GM18519 (cell line): ENCODE data around the gene TMEM132C.

ENCODE experiments used
- ATAC-seq: cut with Tn5 transposase; IDR thresholded peaks from one replicate; pipeline ENCODE4 v1.9.1; 2021; ENCODE audit warnings: mild to moderate bottlenecking, moderate library complexity; ENCODE audit not compliant: unreplicated experiment, low FRiP score

TMEM132C gene

DNA sequence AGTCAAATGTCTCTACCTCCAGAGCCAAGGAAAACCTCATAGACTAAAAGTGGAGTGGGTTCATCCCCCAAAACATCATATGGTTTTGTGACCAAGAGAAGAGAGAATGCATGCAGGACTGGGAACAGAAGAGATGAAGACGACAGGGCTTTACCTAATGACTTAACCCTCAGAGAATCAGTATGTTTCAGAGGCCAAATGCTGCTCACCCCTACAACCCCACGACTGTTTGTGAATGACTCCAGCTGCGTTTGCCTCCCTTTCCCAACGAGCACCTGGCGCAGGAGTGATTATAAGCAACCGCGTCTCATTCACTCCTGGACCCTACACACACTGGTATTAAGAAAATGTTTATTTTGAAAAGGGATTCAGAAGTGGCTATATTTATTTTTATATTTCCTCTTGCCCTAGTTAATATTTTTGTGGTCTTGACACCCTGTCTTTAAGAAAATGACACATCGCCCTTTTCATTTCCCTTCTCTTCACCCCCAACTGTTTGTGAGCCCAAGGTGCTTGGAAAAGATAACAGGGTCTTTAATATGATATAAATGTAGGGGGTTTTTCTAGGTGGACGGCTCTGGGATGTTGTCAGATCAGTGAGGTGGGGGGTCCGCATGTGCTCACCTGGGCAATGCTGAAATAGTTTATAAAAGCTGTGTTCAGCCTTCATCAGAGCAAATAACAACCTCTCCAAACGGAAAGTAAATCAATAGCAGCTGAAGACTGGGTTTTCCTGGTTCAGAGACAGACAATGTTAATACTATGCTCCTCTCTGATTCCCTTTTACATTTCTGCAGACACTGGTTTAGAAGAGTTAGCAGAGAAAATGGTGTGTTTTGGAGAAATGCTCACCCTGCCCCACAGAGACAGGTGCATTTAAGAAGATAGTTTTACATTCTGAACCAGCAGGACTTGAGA lies 479.1 kb downstream of the TMEM132C start:
- no peak for ATAC-seq

DNA sequence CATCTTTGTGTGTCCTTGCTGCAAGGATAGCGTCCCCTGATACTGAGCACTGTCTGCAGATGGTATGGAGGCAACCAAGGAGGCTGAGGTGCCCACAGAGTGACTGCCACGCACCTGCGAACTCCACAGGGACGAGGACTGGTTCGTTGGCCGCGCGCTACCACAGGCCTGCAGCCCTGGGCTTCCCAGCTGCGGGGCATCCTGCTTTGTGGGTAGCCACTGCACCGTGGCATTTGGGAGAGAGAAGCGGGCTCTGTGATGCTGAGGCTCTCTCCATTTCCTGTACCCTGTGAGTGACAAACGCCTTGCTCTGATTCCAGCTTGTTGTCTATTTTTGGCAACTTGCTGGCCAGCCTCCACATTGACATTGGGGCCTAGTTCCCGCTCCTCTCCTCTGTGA lies 480.5 kb downstream of the TMEM132C start:
- no peak for ATAC-seq

DNA sequence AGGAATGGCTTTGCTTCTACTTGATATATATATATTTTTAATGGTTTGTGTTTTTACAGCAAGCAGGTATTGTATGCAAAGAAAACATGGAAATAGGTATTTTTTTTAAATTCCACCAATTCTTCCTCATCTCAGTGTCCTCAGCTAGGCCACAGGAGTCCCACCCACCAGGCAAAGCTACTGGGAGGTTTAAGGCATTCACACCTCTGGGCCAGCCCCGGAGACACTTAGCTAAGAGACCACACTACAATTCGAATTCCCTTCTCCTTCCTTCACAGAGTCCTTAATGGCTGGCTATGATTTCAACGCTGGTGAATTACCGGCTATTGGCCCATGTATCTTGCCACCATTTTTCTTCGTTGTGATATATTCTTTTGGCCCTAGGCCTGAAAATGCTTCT lies 485.4 kb downstream of the TMEM132C start:
- no peak for ATAC-seq

DNA sequence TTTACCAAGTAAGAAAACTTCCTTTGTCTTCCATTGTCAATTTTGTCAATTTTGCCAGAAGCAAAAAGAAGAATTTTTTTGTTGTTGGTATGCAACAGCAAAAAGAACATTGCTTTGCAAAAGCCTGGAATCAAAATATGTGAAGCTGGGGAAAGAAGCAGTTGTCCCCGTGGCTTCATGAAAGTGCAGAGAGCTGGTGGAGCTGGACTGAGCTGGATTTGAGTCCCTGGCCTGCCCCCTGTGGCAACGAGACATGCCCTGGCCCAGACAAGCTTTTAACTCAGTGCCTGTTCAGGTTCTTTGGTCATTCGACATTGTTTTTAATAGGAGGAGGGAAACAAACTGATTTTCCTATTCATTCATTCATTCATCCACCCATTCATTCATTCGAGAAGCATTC lies 486.5 kb downstream of the TMEM132C start:
- ATAC-seq = no peak

DNA sequence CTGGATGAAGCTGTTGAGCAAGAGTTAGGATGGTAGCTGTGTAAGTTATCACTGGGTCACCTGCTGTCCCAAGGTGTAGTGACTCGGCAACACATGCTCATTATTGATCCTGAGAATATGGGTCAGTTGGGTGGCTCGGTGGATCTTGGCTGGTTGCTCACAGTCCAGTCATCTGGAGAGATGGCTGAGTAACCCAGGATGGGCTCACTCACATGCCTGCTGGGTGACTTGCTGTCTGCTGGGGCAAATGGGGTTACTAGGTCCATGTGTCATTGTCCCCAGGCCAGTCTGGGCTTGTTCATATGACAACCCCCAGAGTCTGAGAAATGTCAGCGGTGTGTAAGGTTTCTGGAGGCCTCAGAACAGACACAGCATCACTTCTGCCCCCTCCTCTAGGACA lies 487.3 kb downstream of the TMEM132C start:
- ATAC-seq = no peak

DNA sequence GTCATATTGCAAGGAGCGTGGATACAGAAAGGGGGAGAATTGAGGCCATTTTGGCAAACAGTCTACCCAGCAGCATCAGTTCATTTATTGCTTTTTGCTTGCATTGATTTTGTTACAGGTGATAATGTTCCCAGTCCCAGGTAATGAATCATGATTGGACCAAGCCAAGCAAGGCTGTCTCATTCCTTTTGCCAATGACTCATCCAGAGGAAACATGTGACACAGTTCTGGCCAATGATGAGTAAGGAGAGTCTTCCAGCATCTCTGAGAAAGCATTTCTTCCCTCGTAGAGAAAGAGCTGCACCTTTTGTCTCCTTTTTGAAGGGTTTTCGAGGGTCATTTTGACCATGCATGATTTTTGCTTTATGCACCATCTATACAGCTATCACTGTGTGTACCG lies 488.6 kb downstream of the TMEM132C start:
- no peak for ATAC-seq
